CD14-positive monocyte (primary cell): Measurements from ENCODE around the gene SULT2A1. TPM values are rescaled to one million over a fixed set of nuclear protein-coding genes. Genes with fewer than 3 reads are reported as not detected.

ENCODE experiments used
- DNase-seq, 3 donors: peaks; one replicate each; pipeline ENCODE4 v3.0.0-alpha.2; 2011 to 2022
- H2AFZ ChIP-seq: 2 replicates; pipeline ENCODE4 v1.6.0; 2012; ENCODE audit warnings: mild to moderate bottlenecking, low read depth, low read length, inconsistent platforms; ENCODE audit not compliant: insufficient read depth, poor library complexity, severe bottlenecking
- H3K27ac ChIP-seq, 2 donors: 1 replicate in 1 of 2; 2 replicates in 1 of 2; pipeline ENCODE4 v1.5.1; 2012 to 2013; ENCODE audit warnings: low read length in 2 of 2, control low read depth in 1 of 2, inconsistent platforms in 1 of 2, low read depth in 1 of 2, mild to moderate bottlenecking in 1 of 2
- H3K27me3 ChIP-seq, 2 donors: one replicate each; pipeline versions ENCODE4 v1.6.0 to v1.6.1; 2011 to 2013; ENCODE audit warnings: low read length in 2 of 2; ENCODE audit not compliant: control insufficient read depth in 2 of 2, insufficient read depth in 2 of 2
- H3K36me3 ChIP-seq, 2 donors: replicated peaks in 1 of 2; 1 replicate in 1 of 2; 2 replicates in 1 of 2; pipeline versions ENCODE4 v1.5.1 to v1.6.1; 2012 to 2013; ENCODE audit warnings: low read length in 2 of 2, control low read depth in 1 of 2, inconsistent platforms in 1 of 2, mild to moderate bottlenecking in 1 of 2; ENCODE audit not compliant: insufficient read depth in 2 of 2, control insufficient read depth in 1 of 2
- H3K4me1 ChIP-seq, 2 donors: 1 replicate in 1 of 2; 2 replicates in 1 of 2; pipeline versions ENCODE4 v1.5.1 to v1.6.1; 2012 to 2013; ENCODE audit warnings: low read length in 2 of 2, control low read depth in 1 of 2, inconsistent platforms in 1 of 2, mild to moderate bottlenecking in 1 of 2, moderate library complexity in 1 of 2; ENCODE audit not compliant: insufficient read depth in 2 of 2, control insufficient read depth in 1 of 2
- H3K4me2 ChIP-seq: replicated peaks from 2 replicates; pipeline ENCODE3; 2012; ENCODE audit warnings: low read length, moderate library complexity, mild to moderate bottlenecking; ENCODE audit not compliant: poor library complexity, severe bottlenecking; ENCODE audit errors: extremely low read depth
- H3K4me3 ChIP-seq, 3 experiments: fragments of 200-600 bp in 1 of 3; sonication (generic) in 1 of 3; replicated peaks in 1 of 3; 1 replicate in 2 of 3; 2 replicates in 1 of 3; pipeline ENCODE4 v1.5.1; 2011 to 2013; ENCODE audit warnings: low read length in 3 of 3, mild to moderate bottlenecking in 3 of 3, control low read depth in 2 of 3, low read depth in 2 of 3, inconsistent platforms in 1 of 3, moderate library complexity in 1 of 3
- H3K79me2 ChIP-seq: 2 replicates; pipeline ENCODE4 v1.6.0; 2012; ENCODE audit warnings: mild to moderate bottlenecking, control low read depth, inconsistent platforms, low read length, moderate library complexity; ENCODE audit not compliant: insufficient read depth
- H3K9ac ChIP-seq: 2 replicates; pipeline ENCODE4 v1.6.0; 2017; ENCODE audit warnings: low read length, mild to moderate bottlenecking; ENCODE audit not compliant: insufficient read depth, poor library complexity, severe bottlenecking
- H3K9me3 ChIP-seq, 2 donors: replicated peaks in 1 of 2; 1 replicate in 1 of 2; 2 replicates in 1 of 2; pipeline versions ENCODE4 v1.5.1 to v1.6.1; 2012 to 2013; ENCODE audit warnings: low read length in 2 of 2, control low read depth in 1 of 2; ENCODE audit not compliant: control insufficient read depth in 1 of 2, insufficient read depth in 1 of 2
- H4K20me1 ChIP-seq: 2 replicates; pipeline ENCODE4 v1.6.0; 2012; ENCODE audit warnings: mild to moderate bottlenecking, low read length, control low read depth, moderate library complexity; ENCODE audit not compliant: insufficient read depth
- H3K27ac Mint-ChIP-seq, 7 donors: one replicate each; pipeline ENCODE4 v1.8.0; 2020; ENCODE audit warnings: mild to moderate bottlenecking in 7 of 7, mixed read lengths in 7 of 7, moderate library complexity in 6 of 7, inconsistent platforms in 2 of 7
- H3K27me3 Mint-ChIP-seq, 3 donors: one replicate each; pipeline ENCODE4 v1.8.0; 2021 to 2022; ENCODE audit warnings: low read depth in 3 of 3, mild to moderate bottlenecking in 3 of 3, mixed read lengths in 3 of 3, moderate library complexity in 3 of 3, inconsistent platforms in 1 of 3
- H3K36me3 Mint-ChIP-seq, 2 donors: one replicate each; pipeline ENCODE4 v1.8.0; 2020; ENCODE audit warnings: mixed read lengths in 2 of 2, inconsistent platforms in 1 of 2, mild to moderate bottlenecking in 1 of 2
- H3K4me1 Mint-ChIP-seq: one replicate; pipeline ENCODE4 v1.8.0; 2020; ENCODE audit warnings: mild to moderate bottlenecking, mixed read lengths
- H3K4me3 Mint-ChIP-seq, 2 donors: one replicate each; pipeline ENCODE4 v1.8.0; 2020; ENCODE audit warnings: mild to moderate bottlenecking in 2 of 2, mixed read lengths in 2 of 2, moderate library complexity in 1 of 2
- H3K9me3 Mint-ChIP-seq, 7 donors: one replicate each; pipeline ENCODE4 v1.8.0; 2020 to 2022; ENCODE audit warnings: mixed read lengths in 7 of 7, mild to moderate bottlenecking in 6 of 7, moderate library complexity in 6 of 7, inconsistent platforms in 2 of 7
- CTCF ChIP-seq: fragments of 200-600 bp; IDR thresholded peaks from one replicate; pipeline ENCODE4 v1.8.0; 2022; ENCODE audit warnings: antibody characterized with exemption, mild to moderate bottlenecking
- WGBS: methylation state at CpG from one replicate; pipeline ENCODE4 v1.1.5; 2013; ENCODE audit warnings: missing lambda C conversion rate; ENCODE audit not compliant: insufficient coverage; 5-methylcytosine and 5-hydroxymethylcytosine counted together
- intact Hi-C, 2 donors: fragments of 100-400 bp; cut with micrococcal nuclease; formaldehyde crosslinking; loops; one replicate each; pipeline versions ENCODE4 v1.15.0 to v1.15.1; 2023
- polyA plus RNA-seq, 3 donors: library from polyadenylated mRNA; depleted of rRNA in 1 of 3; unstranded in 2 of 3; stranded (reverse) in 1 of 3; fragments of 300-500 nt in 2 of 3; fragments of >200 nt in 1 of 3; fragmentation: Illumina TruSeq in 2 of 3; gene quantifications; 1 replicate in 2 of 3; 2 replicates in 1 of 3; pipeline ENCODE4 v1.2.3, GENCODE V29; 2012 to 2021

SULT2A1 gene
- polyA plus RNA-seq, 3 donors, result not detected

- Mint-ChIP-seq H3K27me3 (peaks cover 36 to 47% (median 39%) of the 10 kb centered on the region in 3 donors), H3K36me3 (no peaks in the 10 kb centered on the region), H3K4me1 (peaks cover 11% of the 10 kb centered on the region), H3K9me3 (peaks cover 0 to 13% (median 7%) of the 10 kb centered on the region in 7 donors), H3K4me3 (no peak overlapping the region), H3K27ac (peak overlapping the region in 1 of 7 donors; percentile 4)
- Histone ChIP-seq H2AFZ (no peak overlapping the region), H4K20me1 (no peaks in the 10 kb centered on the region), H3K4me1 (no peaks in the 10 kb centered on the region), H3K36me3 (no peaks in the 10 kb centered on the region), H3K27ac (no peak overlapping the region), H3K79me2 (no peaks in the 10 kb centered on the region), H3K4me2 (no peak overlapping the region), H3K27me3 (peaks cover 4 to 23% of the 10 kb centered on the region in 2 donors), H3K4me3 (no peak overlapping the region), H3K9me3 (no peaks in the 10 kb centered on the region), H3K9ac (no peak overlapping the region)
- intact Hi-C loops, result no loop called here
- 80% methylated on average over 5 of the region's 5 CpGs for WGBS
- TF ChIP-seq CTCF, result no peak
- no peak for DNase-seq
These were observed 33.1 kb downstream of the SULT2A1 start for GRCh38 chr19:47853003-47853402.

GRCh38 chr19:47848823-47849473 is 37.2 kb downstream of the SULT2A1 start:
- H3K27ac Mint-ChIP-seq, result no peak overlapping the region
- H3K4me2 ChIP-seq, result no peak overlapping the region
- H3K4me1 ChIP-seq, result no peaks in the 10 kb centered on the region
- peaks cover 27 to 50% (median 34%) of the 10 kb centered on the region in 3 donors for H3K27me3 Mint-ChIP-seq
- peak overlapping the region; percentile 42 for H2AFZ ChIP-seq
- H3K4me3 Mint-ChIP-seq, result peak overlapping the region in 1 of 2 donors; percentile 55
- intact Hi-C loops, result no loop called here
- H3K79me2 ChIP-seq, result no peaks in the 10 kb centered on the region
- H3K27me3 ChIP-seq, result peaks cover 4 to 23% of the 10 kb centered on the region in 2 donors
- 6% methylated on average over 7 of the region's 22 CpGs for WGBS
- no peaks in the 10 kb centered on the region for H4K20me1 ChIP-seq
- H3K9me3 Mint-ChIP-seq, result peaks cover 0 to 14% (median 6%) of the 10 kb centered on the region in 7 donors
- H3K4me3 ChIP-seq, result no peak overlapping the region
- H3K27ac ChIP-seq, result no peak overlapping the region
- H3K9ac ChIP-seq, result no peak overlapping the region
- TF ChIP-seq CTCF, result peak; percentile 60
- no peaks in the 10 kb centered on the region for H3K36me3 ChIP-seq
- H3K9me3 ChIP-seq, result no peaks in the 10 kb centered on the region
- peak in 2 of 3 donors; percentile 5 to 21 for DNase-seq
- peaks cover 11% of the 10 kb centered on the region for H3K4me1 Mint-ChIP-seq
- H3K36me3 Mint-ChIP-seq, result no peaks in the 10 kb centered on the region
